ENCODE measurements around the gene SMAP1.
A peak's percentile ranks its signal among the peaks of the same experiment; 100 is the strongest.

DNA sequence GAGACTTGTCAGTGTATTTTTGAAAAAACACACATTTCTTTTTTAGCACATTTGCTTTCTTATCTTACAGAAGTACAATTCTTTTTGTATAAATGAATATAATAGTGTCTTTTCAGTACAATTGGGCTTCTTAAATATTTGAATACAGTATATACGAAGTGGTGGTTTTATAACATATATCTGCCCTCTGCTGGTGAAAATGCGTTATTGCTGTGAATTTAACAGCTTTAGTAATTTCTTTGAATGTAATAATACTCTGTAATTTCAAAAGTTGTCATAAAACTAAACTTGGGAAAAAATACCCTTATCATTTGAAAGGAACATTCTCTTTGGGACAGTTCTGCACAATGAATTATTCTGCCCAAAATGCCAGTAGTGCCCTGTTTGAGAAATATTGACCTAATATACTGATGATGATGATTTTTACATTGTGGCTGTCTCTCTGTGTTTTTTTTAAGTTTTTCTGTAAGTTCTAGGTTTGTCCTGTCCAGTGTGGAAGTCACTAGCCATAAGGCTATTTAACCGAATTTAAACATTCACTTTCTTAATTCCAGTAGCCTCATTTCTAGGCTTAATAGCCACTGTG lies 19.0 kb downstream of the SMAP1 start:
- TF ChIP-seq CTCF (IDR thresholded peaks at IDR 0.05) (peak; percentile 26 to 83 (median 81)), POLR2AphosphoS5 (IDR thresholded peaks at IDR 0.05) (no peak)

All from prostate gland (tissue), 2 donors.